Osteocyte (in vitro differentiated cells): ENCODE measurements around the gene NKIRAS2. TPM values are rescaled to one million over a fixed set of nuclear protein-coding genes. Genes with fewer than 3 reads are reported as not detected.

ENCODE experiments used
- total RNA-seq: library from RNA; stranded (reverse); gene quantifications from 2 replicates; pipeline ENCODE4 v1.2.1, GENCODE V29; 2021

The NKIRAS2 gene
- total RNA-seq, 1 donor from 2014 or later: 48.9 TPM

Other genes with a start within 250 kb of the NKIRAS2 start
- 79.8 and 92.6 TPM in 2 replicates for gene JUP, start 233.4 kb upstream of the NKIRAS2 start, total RNA-seq
- 67.8 and 72.8 TPM in 2 replicates for gene P3H4, start 208.1 kb upstream of the NKIRAS2 start, total RNA-seq
- 408 and 426 TPM in 2 replicates for gene FKBP10, start 207.1 kb upstream of the NKIRAS2 start, total RNA-seq
- 58.9 and 63.6 TPM in 2 replicates for gene NT5C3B, start 183.9 kb upstream of the NKIRAS2 start, total RNA-seq
- gene KLHL10, start 182.3 kb upstream of the NKIRAS2 start, total RNA-seq: not detected in 2 replicates
- gene KLHL11, start 154.7 kb upstream of the NKIRAS2 start, total RNA-seq: 16.0 and 18.4 TPM in 2 replicates
- gene ACLY, start 101.1 kb upstream of the NKIRAS2 start, total RNA-seq: 141 and 143 TPM in 2 replicates
- 1.9 and 2.5 TPM in 2 replicates for gene ODAD4, start 89.5 kb upstream of the NKIRAS2 start, total RNA-seq
- gene CNP, start 53.3 kb upstream of the NKIRAS2 start, total RNA-seq: 108 and 119 TPM in 2 replicates
- 73.9 and 92.8 TPM in 2 replicates for gene DNAJC7, start 2.7 kb upstream of the NKIRAS2 start, total RNA-seq
- 1.3 and 1.6 TPM in 2 replicates for gene C17orf113, start 30.5 kb downstream of the NKIRAS2 start, total RNA-seq
- gene ZNF385C, start 78.4 kb downstream of the NKIRAS2 start, total RNA-seq: 0.16 TPM in 1 of 2 replicates, not detected in the other
- 2.3 and 2.4 TPM in 2 replicates for gene DHX58, start 92.6 kb downstream of the NKIRAS2 start, total RNA-seq
- 38.5 and 40.4 TPM in 2 replicates for gene KAT2A, start 101.3 kb downstream of the NKIRAS2 start, total RNA-seq
- not detected in 2 replicates for gene HSPB9, start 102.7 kb downstream of the NKIRAS2 start, total RNA-seq
- 121 and 126 TPM in 2 replicates for gene RAB5C, start 134.9 kb downstream of the NKIRAS2 start, total RNA-seq
- not detected in 2 replicates for gene KCNH4, start 161.1 kb downstream of the NKIRAS2 start, total RNA-seq
- not detected in 2 replicates for gene HCRT, start 165.4 kb downstream of the NKIRAS2 start, total RNA-seq
- 7.3 and 9.1 TPM in 2 replicates for gene GHDC, start 174.4 kb downstream of the NKIRAS2 start, total RNA-seq